CD14-positive monocyte (primary cell): ENCODE measurements around the gene MPV17L. TPM values are rescaled to one million over a fixed set of nuclear protein-coding genes. Genes with fewer than 3 reads are reported as not detected.
A peak's percentile ranks its signal among the peaks of the same experiment; 100 is the strongest.

Experiments used
- DNase-seq, 3 donors: peaks; one replicate each; pipeline ENCODE4 v3.0.0-alpha.2; 2011 to 2022
- H2AFZ ChIP-seq: 2 replicates; pipeline ENCODE4 v1.6.0; 2012; ENCODE audit warnings: mild to moderate bottlenecking, low read depth, low read length, inconsistent platforms; ENCODE audit not compliant: insufficient read depth, poor library complexity, severe bottlenecking
- H3K27ac ChIP-seq, 2 donors: 1 replicate in 1 of 2; 2 replicates in 1 of 2; pipeline ENCODE4 v1.5.1; 2012 to 2013; ENCODE audit warnings: low read length in 2 of 2, control low read depth in 1 of 2, inconsistent platforms in 1 of 2, low read depth in 1 of 2, mild to moderate bottlenecking in 1 of 2
- H3K27me3 ChIP-seq, 2 donors: one replicate each; pipeline versions ENCODE4 v1.6.0 to v1.6.1; 2011 to 2013; ENCODE audit warnings: low read length in 2 of 2; ENCODE audit not compliant: control insufficient read depth in 2 of 2, insufficient read depth in 2 of 2
- H3K36me3 ChIP-seq, 2 donors: replicated peaks in 1 of 2; 1 replicate in 1 of 2; 2 replicates in 1 of 2; pipeline versions ENCODE4 v1.5.1 to v1.6.1; 2012 to 2013; ENCODE audit warnings: low read length in 2 of 2, control low read depth in 1 of 2, inconsistent platforms in 1 of 2, mild to moderate bottlenecking in 1 of 2; ENCODE audit not compliant: insufficient read depth in 2 of 2, control insufficient read depth in 1 of 2
- H3K4me1 ChIP-seq, 2 donors: 1 replicate in 1 of 2; 2 replicates in 1 of 2; pipeline versions ENCODE4 v1.5.1 to v1.6.1; 2012 to 2013; ENCODE audit warnings: low read length in 2 of 2, control low read depth in 1 of 2, inconsistent platforms in 1 of 2, mild to moderate bottlenecking in 1 of 2, moderate library complexity in 1 of 2; ENCODE audit not compliant: insufficient read depth in 2 of 2, control insufficient read depth in 1 of 2
- H3K4me2 ChIP-seq: replicated peaks from 2 replicates; pipeline ENCODE3; 2012; ENCODE audit warnings: low read length, moderate library complexity, mild to moderate bottlenecking; ENCODE audit not compliant: poor library complexity, severe bottlenecking; ENCODE audit errors: extremely low read depth
- H3K4me3 ChIP-seq, 3 experiments: fragments of 200-600 bp in 1 of 3; sonication (generic) in 1 of 3; replicated peaks in 1 of 3; 1 replicate in 2 of 3; 2 replicates in 1 of 3; pipeline ENCODE4 v1.5.1; 2011 to 2013; ENCODE audit warnings: low read length in 3 of 3, mild to moderate bottlenecking in 3 of 3, control low read depth in 2 of 3, low read depth in 2 of 3, inconsistent platforms in 1 of 3, moderate library complexity in 1 of 3
- H3K79me2 ChIP-seq: 2 replicates; pipeline ENCODE4 v1.6.0; 2012; ENCODE audit warnings: mild to moderate bottlenecking, control low read depth, inconsistent platforms, low read length, moderate library complexity; ENCODE audit not compliant: insufficient read depth
- H3K9ac ChIP-seq: 2 replicates; pipeline ENCODE4 v1.6.0; 2017; ENCODE audit warnings: low read length, mild to moderate bottlenecking; ENCODE audit not compliant: insufficient read depth, poor library complexity, severe bottlenecking
- H3K9me3 ChIP-seq, 2 donors: replicated peaks in 1 of 2; 1 replicate in 1 of 2; 2 replicates in 1 of 2; pipeline versions ENCODE4 v1.5.1 to v1.6.1; 2012 to 2013; ENCODE audit warnings: low read length in 2 of 2, control low read depth in 1 of 2; ENCODE audit not compliant: control insufficient read depth in 1 of 2, insufficient read depth in 1 of 2
- H4K20me1 ChIP-seq: 2 replicates; pipeline ENCODE4 v1.6.0; 2012; ENCODE audit warnings: mild to moderate bottlenecking, low read length, control low read depth, moderate library complexity; ENCODE audit not compliant: insufficient read depth
- H3K27ac Mint-ChIP-seq, 7 donors: one replicate each; pipeline ENCODE4 v1.8.0; 2020; ENCODE audit warnings: mild to moderate bottlenecking in 7 of 7, mixed read lengths in 7 of 7, moderate library complexity in 6 of 7, inconsistent platforms in 2 of 7
- H3K27me3 Mint-ChIP-seq, 3 donors: one replicate each; pipeline ENCODE4 v1.8.0; 2021 to 2022; ENCODE audit warnings: low read depth in 3 of 3, mild to moderate bottlenecking in 3 of 3, mixed read lengths in 3 of 3, moderate library complexity in 3 of 3, inconsistent platforms in 1 of 3
- H3K36me3 Mint-ChIP-seq, 2 donors: one replicate each; pipeline ENCODE4 v1.8.0; 2020; ENCODE audit warnings: mixed read lengths in 2 of 2, inconsistent platforms in 1 of 2, mild to moderate bottlenecking in 1 of 2
- H3K4me1 Mint-ChIP-seq: one replicate; pipeline ENCODE4 v1.8.0; 2020; ENCODE audit warnings: mild to moderate bottlenecking, mixed read lengths
- H3K4me3 Mint-ChIP-seq, 2 donors: one replicate each; pipeline ENCODE4 v1.8.0; 2020; ENCODE audit warnings: mild to moderate bottlenecking in 2 of 2, mixed read lengths in 2 of 2, moderate library complexity in 1 of 2
- H3K9me3 Mint-ChIP-seq, 7 donors: one replicate each; pipeline ENCODE4 v1.8.0; 2020 to 2022; ENCODE audit warnings: mixed read lengths in 7 of 7, mild to moderate bottlenecking in 6 of 7, moderate library complexity in 6 of 7, inconsistent platforms in 2 of 7
- CTCF ChIP-seq: fragments of 200-600 bp; IDR thresholded peaks from one replicate; pipeline ENCODE4 v1.8.0; 2022; ENCODE audit warnings: antibody characterized with exemption, mild to moderate bottlenecking
- WGBS: methylation state at CpG from one replicate; pipeline ENCODE4 v1.1.5; 2013; ENCODE audit warnings: missing lambda C conversion rate; ENCODE audit not compliant: insufficient coverage; 5-methylcytosine and 5-hydroxymethylcytosine counted together
- intact Hi-C, 2 donors: fragments of 100-400 bp; cut with micrococcal nuclease; formaldehyde crosslinking; loops; one replicate each; pipeline versions ENCODE4 v1.15.0 to v1.15.1; 2023
- polyA plus RNA-seq, 3 donors: library from polyadenylated mRNA; depleted of rRNA in 1 of 3; unstranded in 2 of 3; stranded (reverse) in 1 of 3; fragments of 300-500 nt in 2 of 3; fragments of >200 nt in 1 of 3; fragmentation: Illumina TruSeq in 2 of 3; gene quantifications; 1 replicate in 2 of 3; 2 replicates in 1 of 3; pipeline ENCODE4 v1.2.3, GENCODE V29; 2012 to 2021

The MPV17L gene
- polyA plus RNA-seq, 3 donors, result 0.13 to 0.58 TPM; not detected in 1

- H3K9me3 Mint-ChIP-seq, result peaks cover 0 to 2% (median 0%) of the 10 kb centered on the region in 7 donors
- no peaks in the 10 kb centered on the region for H4K20me1 ChIP-seq
- no peak for DNase-seq
- H3K27ac ChIP-seq, result no peak overlapping the region
- no peak overlapping the region for H2AFZ ChIP-seq
- H3K36me3 Mint-ChIP-seq, result no peaks in the 10 kb centered on the region
- no peak overlapping the region for H3K4me3 ChIP-seq
- intact Hi-C loops, result no loop called here
- no peaks in the 10 kb centered on the region for H3K36me3 ChIP-seq
- no peak overlapping the region for H3K4me3 Mint-ChIP-seq
- TF ChIP-seq CTCF, result no peak
- no peaks in the 10 kb centered on the region for H3K27me3 ChIP-seq
- no peaks in the 10 kb centered on the region for H3K4me1 ChIP-seq
- no peak overlapping the region for H3K27ac Mint-ChIP-seq
- no CpG with 5 or more reads among the region's 1 CpG for WGBS
- no peaks in the 10 kb centered on the region for H3K4me1 Mint-ChIP-seq
- H3K4me2 ChIP-seq, result no peak overlapping the region
- H3K9ac ChIP-seq, result no peak overlapping the region
- H3K79me2 ChIP-seq, result no peaks in the 10 kb centered on the region
- H3K27me3 Mint-ChIP-seq, result peaks cover 4 to 10% (median 6%) of the 10 kb centered on the region in 3 donors
- H3K9me3 ChIP-seq, result no peaks in the 10 kb centered on the region
Measured at GRCh38 chr16:15459791-15460190, 64.2 kb downstream of the MPV17L start.

GRCh38 chr16:15460601-15461000 is 65.0 kb downstream of the MPV17L start:
- intact Hi-C loops, result no loop called here
- H2AFZ ChIP-seq, result no peak overlapping the region
- H3K4me1 ChIP-seq, result no peaks in the 10 kb centered on the region
- no peaks in the 10 kb centered on the region for H3K9me3 ChIP-seq
- no peak overlapping the region for H3K4me2 ChIP-seq
- Mint-ChIP-seq H3K27ac (peak overlapping the region in 1 of 7 donors; percentile 11), H3K4me1 (no peaks in the 10 kb centered on the region), H3K36me3 (no peaks in the 10 kb centered on the region), H3K27me3 (peaks cover 2 to 7% (median 6%) of the 10 kb centered on the region in 3 donors), H3K9me3 (peaks cover 0 to 2% (median 0%) of the 10 kb centered on the region in 7 donors), H3K4me3 (no peak overlapping the region)
- TF ChIP-seq CTCF, result no peak
- no peaks in the 10 kb centered on the region for H3K79me2 ChIP-seq
- no peak for DNase-seq
- no peaks in the 10 kb centered on the region for H4K20me1 ChIP-seq
- no peaks in the 10 kb centered on the region for H3K27me3 ChIP-seq
- no peak overlapping the region for H3K4me3 ChIP-seq
- H3K9ac ChIP-seq, result no peak overlapping the region
- H3K36me3 ChIP-seq, result no peaks in the 10 kb centered on the region
- H3K27ac ChIP-seq, result no peak overlapping the region
- no CpG with 5 or more reads among the region's 3 CpGs for WGBS
